HG03460 (cell line): Measurements from ENCODE around the gene CYP4F22.

Experiments
- ATAC-seq: cut with Tn5 transposase; IDR thresholded peaks from one replicate; pipeline ENCODE4 v1.9.1; 2021; ENCODE audit not compliant: unreplicated experiment

The CYP4F22 gene

GRCh38 chr19:15534957-15535864 lies 26.9 kb downstream of the CYP4F22 start:
- ATAC-seq = no peak

- ATAC-seq = no peak
Measured at GRCh38 chr19:15536350-15536749, 28.0 kb downstream of the CYP4F22 start.

- no peak for ATAC-seq
Measured at GRCh38 chr19:15538774-15539173, 30.4 kb downstream of the CYP4F22 start.

GRCh38 chr19:15539638-15540037 lies 31.3 kb downstream of the CYP4F22 start:
- no peak for ATAC-seq

- ATAC-seq = no peak
Measured at GRCh38 chr19:15540435-15540834, 32.1 kb downstream of the CYP4F22 start.

- ATAC-seq = no peak
Measured at GRCh38 chr19:15544283-15544682, 36.0 kb downstream of the CYP4F22 start.

- ATAC-seq = no peak
Measured at GRCh38 chr19:15544970-15545369, 36.6 kb downstream of the CYP4F22 start.

GRCh38 chr19:15548648-15549047 lies 40.3 kb downstream of the CYP4F22 start:
- no peak for ATAC-seq

- no peak for ATAC-seq
Measured at GRCh38 chr19:15549581-15549980, 41.3 kb downstream of the CYP4F22 start.

GRCh38 chr19:15550273-15550672 lies 41.9 kb downstream of the CYP4F22 start:
- no peak for ATAC-seq

- no peak for ATAC-seq
Measured at GRCh38 chr19:15550929-15551292, 42.6 kb downstream of the CYP4F22 start.

- no peak for ATAC-seq
Measured at GRCh38 chr19:15551293-15552004, 43.1 kb downstream of the CYP4F22 start.

GRCh38 chr19:15555021-15555420 lies 46.7 kb downstream of the CYP4F22 start:
- ATAC-seq = no peak

- peak; percentile 64 for ATAC-seq
Measured at GRCh38 chr19:15555759-15556633, 47.7 kb downstream of the CYP4F22 start.

- no peak for ATAC-seq
Measured at GRCh38 chr19:15556634-15557181, 48.4 kb downstream of the CYP4F22 start.

GRCh38 chr19:15557223-15557622 lies 48.9 kb downstream of the CYP4F22 start:
- ATAC-seq = no peak

GRCh38 chr19:15562145-15562544 lies 53.8 kb downstream of the CYP4F22 start:
- no peak for ATAC-seq

- ATAC-seq = no peak
Measured at GRCh38 chr19:15562861-15563260, 54.5 kb downstream of the CYP4F22 start.

GRCh38 chr19:15563325-15563794 lies 55.0 kb downstream of the CYP4F22 start:
- ATAC-seq = no peak

GRCh38 chr19:15563931-15564330 lies 55.6 kb downstream of the CYP4F22 start:
- ATAC-seq = no peak
